ENCODE results near the gene EPHA3. TPM values are rescaled to one million over a fixed set of nuclear protein-coding genes. Genes with fewer than 3 reads are reported as not detected.

The EPHA3 gene
- 1.5 TPM for total RNA-seq

GRCh38 chr3:89107461-89108290 lies at the start of gene EPHA3:
EPHA3 (plus strand) TSS chr3:89107621; CDS start chr3:89107749, 128 bp downstream.
- ATAC-seq (peak; percentile 92), DNase-seq (ENCODE audit: low spot score) (peak; percentile 55)

- DNase-seq (ENCODE audit: low spot score) = no peak
- no peak for ATAC-seq
Observed at GRCh38 chr3:89058371-89058770, 49.0 kb upstream of the EPHA3 start.

- no peak for ATAC-seq
- DNase-seq (ENCODE audit: low spot score) = no peak
Observed at GRCh38 chr3:89059211-89059925, 48.1 kb upstream of the EPHA3 start.

- ATAC-seq = no peak
- no peak for DNase-seq (ENCODE audit: low spot score)
Observed at GRCh38 chr3:89061259-89061658, 46.2 kb upstream of the EPHA3 start.

GRCh38 chr3:89067736-89068135 lies 39.7 kb upstream of the EPHA3 start:
- DNase-seq (ENCODE audit: low spot score) (no peak), ATAC-seq (no peak)

GRCh38 chr3:89072642-89073041 lies 34.8 kb upstream of the EPHA3 start:
- DNase-seq (ENCODE audit: low spot score) = no peak
- no peak for ATAC-seq

GRCh38 chr3:89079944-89080343 lies 27.5 kb upstream of the EPHA3 start:
- DNase-seq (ENCODE audit: low spot score) (no peak), ATAC-seq (no peak)

- DNase-seq (ENCODE audit: low spot score) = no peak
Observed at GRCh38 chr3:89087851-89088250, 19.6 kb upstream of the EPHA3 start.

GRCh38 chr3:89098173-89098572 lies 9.2 kb upstream of the EPHA3 start:
- DNase-seq (ENCODE audit: low spot score) = no peak
- ATAC-seq = no peak

More at GRCh38 chr3:89087851-89088250, 19.6 kb upstream of the EPHA3 start:
- no peak for ATAC-seq

GRCh38 chr3:89098964-89099585 lies 8.3 kb upstream of the EPHA3 start:
- DNase-seq (ENCODE audit: low spot score) (no peak), ATAC-seq (peak; percentile 96)

GRCh38 chr3:89101251-89101650 lies 6.2 kb upstream of the EPHA3 start:
- ATAC-seq = no peak
- DNase-seq (ENCODE audit: low spot score) = no peak

- ATAC-seq (no peak), DNase-seq (ENCODE audit: low spot score) (no peak)
Observed at GRCh38 chr3:89101921-89102320, 5.5 kb upstream of the EPHA3 start.

GRCh38 chr3:89104499-89104898 lies 2.9 kb upstream of the EPHA3 start:
- no peak for ATAC-seq
- no peak for DNase-seq (ENCODE audit: low spot score)

- DNase-seq (ENCODE audit: low spot score) (no peak), ATAC-seq (no peak)
Observed at GRCh38 chr3:89105503-89105902, 1.9 kb upstream of the EPHA3 start.

GRCh38 chr3:89108291-89108550 lies 800 bp downstream of the EPHA3 start:
- ATAC-seq (no peak), DNase-seq (ENCODE audit: low spot score) (no peak)

- ATAC-seq = no peak
- DNase-seq (ENCODE audit: low spot score) = no peak
Observed at GRCh38 chr3:89113344-89113743, 5.9 kb downstream of the EPHA3 start.

- peak; percentile 97 for ATAC-seq
Observed at GRCh38 chr3:89113893-89114840, 6.7 kb downstream of the EPHA3 start.

GRCh38 chr3:89114841-89115223 lies 7.4 kb downstream of the EPHA3 start:
- DNase-seq (ENCODE audit: low spot score) = no peak
- ATAC-seq = no peak

More at GRCh38 chr3:89113893-89114840, 6.7 kb downstream of the EPHA3 start:
- DNase-seq (ENCODE audit: low spot score) = peak; percentile 50

GRCh38 chr3:89116476-89116875 lies 9.1 kb downstream of the EPHA3 start:
- ATAC-seq = no peak

GRCh38 chr3:89138048-89138447 lies 30.6 kb downstream of the EPHA3 start:
- DNase-seq (ENCODE audit: low spot score) = no peak
- no peak for ATAC-seq

More at GRCh38 chr3:89116476-89116875, 9.1 kb downstream of the EPHA3 start:
- DNase-seq (ENCODE audit: low spot score) = no peak

GRCh38 chr3:89139870-89140269 lies 32.4 kb downstream of the EPHA3 start:
- DNase-seq (ENCODE audit: low spot score) (no peak), ATAC-seq (no peak)
